Hematopoietic multipotent progenitor cell treated with erythropoietin and hydrocortisone succinate and interleukin-3 and kit ligand, for 6 days (in vitro differentiated cells): ENCODE results near the gene SUFU.
A peak's percentile ranks its signal among the peaks of the same experiment; 100 is the strongest.

Experiments used
- DNase-seq: peaks from one replicate; pipeline ENCODE4 v3.0.0-alpha.2; 2015

SUFU gene

GRCh38 chr10:102598243-102598642, 94.5 kb downstream of the SUFU start:
- DNase-seq = no peak

- DNase-seq = peak; percentile 95
Observed at GRCh38 chr10:102599565-102600327, 96.0 kb downstream of the SUFU start.

GRCh38 chr10:102600816-102601215, 97.0 kb downstream of the SUFU start:
- no peak for DNase-seq

GRCh38 chr10:102601639-102602038, 97.9 kb downstream of the SUFU start:
- DNase-seq = no peak

- no peak for DNase-seq
Observed at GRCh38 chr10:102602272-102603045, 98.7 kb downstream of the SUFU start.

GRCh38 chr10:102603946-102604345, 100.2 kb downstream of the SUFU start:
- DNase-seq = peak; percentile 49

- DNase-seq = no peak
Observed at GRCh38 chr10:102604439-102604841, 100.7 kb downstream of the SUFU start.

- no peak for DNase-seq
Observed at GRCh38 chr10:102605712-102606111, 101.9 kb downstream of the SUFU start.

- DNase-seq = no peak
Observed at GRCh38 chr10:102608487-102608886, 104.7 kb downstream of the SUFU start.

GRCh38 chr10:102610441-102610887, 106.7 kb downstream of the SUFU start:
- DNase-seq = no peak

GRCh38 chr10:102611514-102612087, 107.8 kb downstream of the SUFU start:
- no peak for DNase-seq

GRCh38 chr10:102612964-102613275, 109.1 kb downstream of the SUFU start:
- no peak for DNase-seq

- DNase-seq = no peak
Observed at GRCh38 chr10:102613286-102613685, 109.5 kb downstream of the SUFU start.

- no peak for DNase-seq
Observed at GRCh38 chr10:102613785-102614184, 110.0 kb downstream of the SUFU start.

- DNase-seq = no peak
Observed at GRCh38 chr10:102614888-102615287, 111.1 kb downstream of the SUFU start.

- DNase-seq = peak; percentile 38
Observed at GRCh38 chr10:102615361-102615760, 111.6 kb downstream of the SUFU start.

- no peak for DNase-seq
Observed at GRCh38 chr10:102616066-102616770, 112.4 kb downstream of the SUFU start.

- DNase-seq = no peak
Observed at GRCh38 chr10:102617041-102617440, 113.3 kb downstream of the SUFU start.

GRCh38 chr10:102617816-102618215, 114.0 kb downstream of the SUFU start:
- DNase-seq = no peak

- DNase-seq = no peak
Observed at GRCh38 chr10:102619281-102619981, 115.7 kb downstream of the SUFU start.

GRCh38 chr10:102620138-102620590, 116.4 kb downstream of the SUFU start:
- DNase-seq = peak; percentile 41

- no peak for DNase-seq
Observed at GRCh38 chr10:102620591-102621442, 117.0 kb downstream of the SUFU start.
